ENCODE results near the gene ARHGAP29.

The ARHGAP29 gene

GRCh38 chr1:94271373-94271772 lies 34.0 kb upstream of the ARHGAP29 start:
- no peaks in the 10 kb centered on the region for H3K9me3 Mint-ChIP-seq
- H3K27me3 Mint-ChIP-seq = peaks cover 15% of the 10 kb centered on the region
- no peaks in the 10 kb centered on the region for H3K36me3 Mint-ChIP-seq
- no peak overlapping the region for H3K27ac Mint-ChIP-seq
- no peaks in the 10 kb centered on the region for H3K4me1 Mint-ChIP-seq
- no peak overlapping the region for H3K4me3 Mint-ChIP-seq

GRCh38 chr1:94270801-94271203 lies 33.4 kb upstream of the ARHGAP29 start:
- Mint-ChIP-seq H3K4me1 (no peaks in the 10 kb centered on the region), H3K27me3 (peaks cover 16% of the 10 kb centered on the region), H3K9me3 (no peaks in the 10 kb centered on the region), H3K36me3 (no peaks in the 10 kb centered on the region), H3K4me3 (no peak overlapping the region), H3K27ac (no peak overlapping the region)

- Mint-ChIP-seq H3K4me3 (no peak overlapping the region), H3K27me3 (peaks cover 16% of the 10 kb centered on the region), H3K9me3 (no peaks in the 10 kb centered on the region), H3K27ac (no peak overlapping the region), H3K4me1 (no peaks in the 10 kb centered on the region), H3K36me3 (no peaks in the 10 kb centered on the region)
Measured at GRCh38 chr1:94269921-94270320, 32.5 kb upstream of the ARHGAP29 start.

GRCh38 chr1:94265906-94266305 lies 28.5 kb upstream of the ARHGAP29 start:
- no peaks in the 10 kb centered on the region for H3K4me1 Mint-ChIP-seq
- H3K27me3 Mint-ChIP-seq = peaks cover 16% of the 10 kb centered on the region
- H3K4me3 Mint-ChIP-seq = no peak overlapping the region

GRCh38 chr1:94265011-94265422 lies 27.6 kb upstream of the ARHGAP29 start:
- H3K27ac Mint-ChIP-seq = no peak overlapping the region
- H3K9me3 Mint-ChIP-seq = no peaks in the 10 kb centered on the region
- H3K4me3 Mint-ChIP-seq = no peak overlapping the region
- peaks cover 19% of the 10 kb centered on the region for H3K27me3 Mint-ChIP-seq
- no peaks in the 10 kb centered on the region for H3K36me3 Mint-ChIP-seq
- no peaks in the 10 kb centered on the region for H3K4me1 Mint-ChIP-seq

More at GRCh38 chr1:94265906-94266305, 28.5 kb upstream of the ARHGAP29 start:
- Mint-ChIP-seq H3K36me3 (no peaks in the 10 kb centered on the region), H3K27ac (no peak overlapping the region), H3K9me3 (no peaks in the 10 kb centered on the region)

GRCh38 chr1:94260635-94261387 lies 23.4 kb upstream of the ARHGAP29 start:
- Mint-ChIP-seq H3K27me3 (peaks cover 15% of the 10 kb centered on the region), H3K4me1 (no peaks in the 10 kb centered on the region), H3K9me3 (no peaks in the 10 kb centered on the region), H3K36me3 (no peaks in the 10 kb centered on the region), H3K27ac (no peak overlapping the region), H3K4me3 (no peak overlapping the region)

- peaks cover 18% of the 10 kb centered on the region for H3K27me3 Mint-ChIP-seq
- no peaks in the 10 kb centered on the region for H3K9me3 Mint-ChIP-seq
- H3K27ac Mint-ChIP-seq = no peak overlapping the region
- H3K36me3 Mint-ChIP-seq = no peaks in the 10 kb centered on the region
- H3K4me3 Mint-ChIP-seq = no peak overlapping the region
- H3K4me1 Mint-ChIP-seq = no peaks in the 10 kb centered on the region
Measured at GRCh38 chr1:94259635-94260289, 22.4 kb upstream of the ARHGAP29 start.

GRCh38 chr1:94258873-94259331 lies 21.5 kb upstream of the ARHGAP29 start:
- H3K36me3 Mint-ChIP-seq = no peaks in the 10 kb centered on the region
- no peaks in the 10 kb centered on the region for H3K4me1 Mint-ChIP-seq
- H3K27ac Mint-ChIP-seq = no peak overlapping the region
- H3K4me3 Mint-ChIP-seq = no peak overlapping the region
- H3K9me3 Mint-ChIP-seq = no peaks in the 10 kb centered on the region
- H3K27me3 Mint-ChIP-seq = peaks cover 21% of the 10 kb centered on the region

GRCh38 chr1:94257444-94257843 lies 20.1 kb upstream of the ARHGAP29 start:
- no peak overlapping the region for H3K27ac Mint-ChIP-seq
- peaks cover 20% of the 10 kb centered on the region for H3K27me3 Mint-ChIP-seq
- no peaks in the 10 kb centered on the region for H3K4me1 Mint-ChIP-seq
- H3K36me3 Mint-ChIP-seq = no peaks in the 10 kb centered on the region
- no peak overlapping the region for H3K4me3 Mint-ChIP-seq
- H3K9me3 Mint-ChIP-seq = no peaks in the 10 kb centered on the region

- Mint-ChIP-seq H3K36me3 (no peaks in the 10 kb centered on the region), H3K4me1 (no peaks in the 10 kb centered on the region), H3K27me3 (peaks cover 23% of the 10 kb centered on the region), H3K27ac (no peak overlapping the region), H3K4me3 (no peak overlapping the region), H3K9me3 (no peaks in the 10 kb centered on the region)
Measured at GRCh38 chr1:94255476-94255875, 18.1 kb upstream of the ARHGAP29 start.

- Mint-ChIP-seq H3K27ac (no peak overlapping the region), H3K36me3 (no peaks in the 10 kb centered on the region), H3K9me3 (no peaks in the 10 kb centered on the region), H3K27me3 (peaks cover 23% of the 10 kb centered on the region), H3K4me3 (no peak overlapping the region), H3K4me1 (no peaks in the 10 kb centered on the region)
Measured at GRCh38 chr1:94254073-94254810, 16.9 kb upstream of the ARHGAP29 start.

- Mint-ChIP-seq H3K9me3 (no peaks in the 10 kb centered on the region), H3K27me3 (peaks cover 28% of the 10 kb centered on the region), H3K27ac (no peak overlapping the region), H3K4me1 (no peaks in the 10 kb centered on the region), H3K4me3 (no peak overlapping the region), H3K36me3 (no peaks in the 10 kb centered on the region)
Measured at GRCh38 chr1:94253456-94254017, 16.2 kb upstream of the ARHGAP29 start.

- Mint-ChIP-seq H3K27me3 (peaks cover 39% of the 10 kb centered on the region), H3K9me3 (no peaks in the 10 kb centered on the region), H3K36me3 (no peaks in the 10 kb centered on the region), H3K4me3 (no peak overlapping the region), H3K4me1 (peaks cover 13% of the 10 kb centered on the region), H3K27ac (no peak overlapping the region)
Measured at GRCh38 chr1:94250341-94250740, 13.0 kb upstream of the ARHGAP29 start.

- peaks cover 47% of the 10 kb centered on the region for H3K27me3 Mint-ChIP-seq
- H3K4me1 Mint-ChIP-seq = peaks cover 13% of the 10 kb centered on the region
- H3K4me3 Mint-ChIP-seq = no peak overlapping the region
Measured at GRCh38 chr1:94248956-94249688, 11.7 kb upstream of the ARHGAP29 start.

More at GRCh38 chr1:94248956-94249688, 11.7 kb upstream of the ARHGAP29 start:
- H3K9me3 Mint-ChIP-seq = peaks cover 3% of the 10 kb centered on the region
- no peaks in the 10 kb centered on the region for H3K36me3 Mint-ChIP-seq
- H3K27ac Mint-ChIP-seq = no peak overlapping the region

Measured in activated naive CD4-positive, alpha-beta T cell treated with anti-CD3 and anti-CD28 coated beads, Interleukin-2, amount 50 U/mL, for 24 hours (primary cell).